HepG2 (cell line): ENCODE data around the gene MTA3. TPM values are rescaled to one million over a fixed set of nuclear protein-coding genes. Genes with fewer than 3 reads are reported as not detected.
"Not testable (repeated sequence)": the region's sequence is repeated elsewhere in the genome, so short reads cannot be mapped to it uniquely, and the experiment has no call there.

Experiments used
- ATAC-seq: fragments of 200-7000 bp; cut with Tn5 transposase; 3 replicates; pipeline ENCODE4 v1.9.1; 2020; ENCODE audit warnings: mild to moderate bottlenecking, moderate library complexity
- BruUV-seq: library from RNA; stranded (reverse); fragments of 400-500 nt; replicated peaks from 2 replicates; lab custom pipeline; 2021; lab: Mats Ljungman, UMichigan
- CTCF ChIA-PET: fragments of 300-600 bp; formaldehyde crosslinking; extraction: SDS; loops from one replicate; lab custom pipeline; 2021; ENCODE audit warnings: low total read pairs, inconsistent platforms, low intra/inter-chr PET ratio; lab: Yijun Ruan, JAX
- POLR2A ChIA-PET: fragments of 350-600 bp; sonication (Branson Sonifier 250); formaldehyde crosslinking; loops from one replicate; lab custom pipeline; 2020; ENCODE audit warnings: antibody characterized with exemption, inconsistent platforms; lab: Yijun Ruan, JAX
- DNase-seq: peaks from one replicate; pipeline ENCODE4 v3.0.0-alpha.2; 2015; ENCODE audit warnings: low spot score
- FAIRE-seq: peaks from 3 replicates; lab custom pipeline; 2011; peaks lifted over from hg19 to GRCh38; lab: Jason Lieb, UNC
- H2AFZ ChIP-seq: one replicate; pipeline ENCODE4 v1.6.1; 2011; ENCODE audit warnings: low read length, inconsistent platforms
- H3K27ac ChIP-seq: fragments of 300-600 bp; 3 replicates; pipeline ENCODE4 v1.8.0; 2011; ENCODE audit warnings: mixed run types, mild to moderate bottlenecking, mixed read lengths, low read length, inconsistent platforms; ENCODE audit not compliant: insufficient read depth; ENCODE audit errors: extremely low read length
- H3K27me3 ChIP-seq, 2 experiments: fragments of 200-600 bp in 1 of 2; 2 replicates in 1 of 2; 3 replicates in 1 of 2; pipeline versions ENCODE4 v1.6.0 to v1.8.0; 2011; ENCODE audit warnings: low read length in 2 of 2, mild to moderate bottlenecking in 2 of 2, moderate library complexity in 2 of 2, inconsistent platforms in 1 of 2; ENCODE audit not compliant: insufficient read depth in 2 of 2, control insufficient read depth in 1 of 2
- H3K36me3 ChIP-seq, 2 experiments: fragments of 200-600 bp in 1 of 2; replicated peaks in 1 of 2; 2 replicates in 1 of 2; 3 replicates in 1 of 2; pipeline versions ENCODE4 v1.5.1 to v1.8.0; 2011; ENCODE audit warnings: low read length in 2 of 2, inconsistent platforms in 1 of 2; ENCODE audit not compliant: insufficient read depth in 2 of 2, control insufficient read depth in 1 of 2
- H3K4me1 ChIP-seq: 2 replicates; pipeline ENCODE4 v1.5.1; 2012; ENCODE audit warnings: low read length, inconsistent platforms; ENCODE audit not compliant: insufficient read depth
- H3K4me2 ChIP-seq: 2 replicates; pipeline ENCODE4 v1.6.0; 2011; ENCODE audit warnings: low read depth, low read length, inconsistent platforms
- H3K4me3 ChIP-seq, 3 experiments: fragments of 200-600 bp in 1 of 3; sonication (generic), shearing (Covaris generic) in 1 of 3; replicated peaks in 1 of 3; 2 replicates each; pipeline ENCODE4 v1.5.1; 2011 to 2016; ENCODE audit warnings: low read length in 3 of 3, inconsistent platforms in 2 of 3, low read depth in 2 of 3, mild to moderate bottlenecking in 2 of 3, control low read depth in 1 of 3, mixed read lengths in 1 of 3; ENCODE audit not compliant: insufficient read depth in 1 of 3
- H3K79me2 ChIP-seq: one replicate; pipeline ENCODE4 v1.6.1; 2011; ENCODE audit warnings: low read length, inconsistent platforms; ENCODE audit not compliant: insufficient read depth
- H3K9ac ChIP-seq: 2 replicates; pipeline ENCODE4 v1.6.0; 2011; ENCODE audit warnings: mild to moderate bottlenecking, low read depth, low read length, inconsistent platforms; ENCODE audit not compliant: insufficient read depth
- H3K9me3 ChIP-seq: 2 replicates; pipeline ENCODE4 v1.5.1; 2012; ENCODE audit warnings: mild to moderate bottlenecking, low read length
- H4K20me1 ChIP-seq: 2 replicates; pipeline ENCODE4 v1.6.0; 2011; ENCODE audit warnings: inconsistent platforms, mild to moderate bottlenecking, low read length, moderate library complexity; ENCODE audit not compliant: insufficient read depth
- GPBP1L1 ChIP-seq: sonication (generic); formaldehyde crosslinking; IDR thresholded peaks from 2 replicates; pipeline ENCODE4 v1.5.0; 2020; ENCODE audit warnings: mild to moderate bottlenecking, missing genetic modification reagents
- HOXA3 ChIP-seq: sonication (generic); formaldehyde crosslinking; IDR thresholded peaks from 2 replicates; pipeline ENCODE4 v1.5.0; 2020; ENCODE audit warnings: missing genetic modification reagents
- KAT2B ChIP-seq: fragments of 150-350 bp; IDR thresholded peaks from 2 replicates; pipeline ENCODE4 v1.6.1; 2014; ENCODE audit warnings: low read depth, low read length, borderline replicate concordance
- KLF6 ChIP-seq: IDR thresholded peaks from 2 replicates; pipeline ENCODE4 v1.8.0; 2016; ENCODE audit warnings: missing biosample characterization, missing genetic modification reagents
- LBX2 ChIP-seq: sonication (generic); formaldehyde crosslinking; IDR thresholded peaks from 2 replicates; pipeline ENCODE4 v1.5.0; 2020; ENCODE audit warnings: missing genetic modification reagents, mild to moderate bottlenecking, borderline replicate concordance
- WGBS: methylation state at CpG from one replicate; pipeline ENCODE4 v1.1.6; 2017; ENCODE audit warnings: low lambda C conversion rate; 5-methylcytosine and 5-hydroxymethylcytosine counted together
- in situ Hi-C: cut with HindIII; loops from 2 replicates; pipeline ENCODE4 v1.10.0; 2017; ENCODE audit warnings: low pct_unique_long_range_greater_than_20kb; ENCODE audit not compliant: extremely low pct_ligation_motif_present
- intact Hi-C: fragments of 100-400 bp; cut with micrococcal nuclease; formaldehyde crosslinking; loops from one replicate; pipeline ENCODE4 v1.10.0; 2022; ENCODE audit not compliant: unreplicated experiment
- polyA plus RNA-seq, 8 experiments: library from polyadenylated mRNA; depleted of rRNA in 3 of 8; stranded (reverse) in 7 of 8; unstranded in 1 of 8; fragments of >200 nt; fragmentation: Illumina TruSeq in 4 of 8; extraction: Trizol in 4 of 8; gene quantifications; 2 replicates each; pipeline versions ENCODE4 v1.2.1 to v1.2.3, GENCODE V29; 2011 to 2016; ENCODE audit warnings: low read depth in 4 of 8, missing spikeins in 1 of 8, mixed read lengths in 1 of 8; ENCODE audit not compliant: insufficient read depth in 1 of 8
- total RNA-seq, 5 experiments: library from RNA; depleted of rRNA; stranded (reverse); fragments of >200 nt; fragmentation: Illumina TruSeq; extraction: Trizol; gene quantifications; 2 replicates each; pipeline ENCODE4 v1.2.3, GENCODE V29; 2016; ENCODE audit warnings: low read depth in 1 of 5

The MTA3 gene
- total and polyA plus RNA-seq, 2 of the 13 experiments (the other 11 are each of a cell fraction or from before 2014, with no cell fraction given) = 48.8 to 77.8 TPM

- DNase-seq = no peak
- Histone ChIP-seq H3K27me3 (no peaks in the 10 kb centered on the region), H3K27ac (no peak overlapping the region), H4K20me1 (no peaks in the 10 kb centered on the region), H3K4me3 (no peak overlapping the region), H3K79me2 (peaks cover 7% of the 10 kb centered on the region), H2AFZ (no peak overlapping the region), H3K36me3 (peaks cover 2 to 25% of the 10 kb centered on the region in 2 experiments), H3K9ac (no peak overlapping the region), H3K9me3 (no peaks in the 10 kb centered on the region), H3K4me2 (no peak overlapping the region), H3K4me1 (peaks cover 25% of the 10 kb centered on the region)
- no peak for TF ChIP-seq HOXA3 (CRISPR knock-in tag)
- TF ChIP-seq GPBP1L1 = no peak
- no peak for TF ChIP-seq LBX2 (CRISPR knock-in tag)
- no peak for TF ChIP-seq KAT2B
- TF ChIP-seq KLF6 = no peak
- 95% methylated on average over 1 of the region's 1 CpG for WGBS
- in situ Hi-C loops (no loop called here), intact Hi-C loops (no loop called here)
- CTCF ChIA-PET = no interaction called here
- no peak for ATAC-seq
- FAIRE-seq = no peak
- POLR2A ChIA-PET = no interaction called here
- no TSS peak for BruUV-seq
Measured at GRCh38 chr2:42640261-42640660, 71.8 kb downstream of the MTA3 start.

GRCh38 chr2:42642371-42642770 is 73.9 kb downstream of the MTA3 start:
- WGBS = 98% methylated on average over 2 of the region's 2 CpGs
- H2AFZ ChIP-seq, BruUV-seq, H3K4me2 ChIP-seq, H3K9me3 ChIP-seq, in situ Hi-C loops, H3K27ac ChIP-seq, ATAC-seq, H3K4me3 ChIP-seq, POLR2A ChIA-PET, H3K27me3 ChIP-seq, DNase-seq, H3K9ac ChIP-seq, CTCF ChIA-PET, H4K20me1 ChIP-seq, intact Hi-C loops, H3K79me2 ChIP-seq, FAIRE-seq: not testable (repeated sequence)
- Histone ChIP-seq H3K36me3 (peaks cover 5 to 32% of the 10 kb centered on the region in 2 experiments), H3K4me1 (peaks cover 25% of the 10 kb centered on the region)
